MM.1S (cell line): ENCODE measurements around the gene AKR1C3.

Source experiments
- DNase-seq: peaks from one replicate; pipeline ENCODE4 v3.0.0-alpha.2; 2015
- H2AFZ ChIP-seq: fragments of 300-600 bp; sonication (generic); 2 replicates; pipeline ENCODE4 v1.6.0; 2016; ENCODE audit warnings: antibody characterized with exemption, low read length
- H3F3A ChIP-seq: fragments of 300-600 bp; sonication (generic); 2 replicates; pipeline ENCODE4 v1.6.1; 2016; ENCODE audit warnings: mild to moderate bottlenecking, antibody characterized with exemption, low read length, moderate library complexity, mixed read lengths; ENCODE audit not compliant: insufficient read depth
- H3K27ac ChIP-seq: fragments of 300-600 bp; sonication (generic); 2 replicates; pipeline ENCODE4 v1.5.1; 2016; ENCODE audit warnings: mild to moderate bottlenecking, low read length
- H3K27me3 ChIP-seq: fragments of 300-600 bp; sonication (generic); replicated peaks from 2 replicates; pipeline ENCODE4 v1.6.0; 2016; ENCODE audit warnings: low read length; ENCODE audit not compliant: insufficient read depth
- H3K36me3 ChIP-seq: fragments of 300-600 bp; sonication (generic); replicated peaks from 2 replicates; pipeline ENCODE4 v1.6.1; 2016; ENCODE audit warnings: mild to moderate bottlenecking, low read length, mixed read lengths; ENCODE audit not compliant: insufficient read depth
- H3K4me1 ChIP-seq: fragments of 300-600 bp; sonication (generic); 2 replicates; pipeline ENCODE4 v1.6.1; 2016; ENCODE audit warnings: low read length, mixed read lengths
- H3K4me2 ChIP-seq: fragments of 300-600 bp; sonication (generic); 2 replicates; pipeline ENCODE4 v1.6.0; 2016; ENCODE audit warnings: low read depth, low read length
- H3K4me3 ChIP-seq: fragments of 300-600 bp; sonication (generic); 2 replicates; pipeline ENCODE4 v1.5.1; 2016; ENCODE audit warnings: low read length, mixed read lengths
- H3K79me2 ChIP-seq: fragments of 300-600 bp; sonication (generic); 2 replicates; pipeline ENCODE4 v1.6.1; 2016; ENCODE audit warnings: mixed run types, low read length, mixed read lengths
- H3K9ac ChIP-seq: fragments of 300-600 bp; sonication (generic); 2 replicates; pipeline ENCODE4 v1.6.1; 2016; ENCODE audit warnings: low read length, mixed read lengths
- H3K9me2 ChIP-seq: fragments of 300-600 bp; sonication (generic); replicated peaks from 2 replicates; pipeline ENCODE4 v1.6.1; 2016; ENCODE audit warnings: mild to moderate bottlenecking, low read length, mixed read lengths; ENCODE audit not compliant: insufficient read depth
- H3K9me3 ChIP-seq: fragments of 300-600 bp; sonication (generic); replicated peaks from 2 replicates; pipeline ENCODE4 v1.6.1; 2016; ENCODE audit warnings: mild to moderate bottlenecking, low read length, mixed read lengths; ENCODE audit not compliant: insufficient read depth
- H4K20me1 ChIP-seq: fragments of 300-600 bp; sonication (generic); 2 replicates; pipeline ENCODE4 v1.6.1; 2016; ENCODE audit warnings: mild to moderate bottlenecking, low read length, moderate library complexity, mixed read lengths; ENCODE audit not compliant: insufficient read depth
- EZH2 ChIP-seq: fragments of 300-600 bp; sonication (generic); optimal IDR thresholded peaks from 2 replicates; pipeline ENCODE3; 2017; ENCODE audit warnings: low read depth, mild to moderate bottlenecking, antibody characterized with exemption, low read length, mixed read lengths
- EZH2phosphoT487 ChIP-seq: fragments of 300-600 bp; sonication (generic); IDR thresholded peaks from 2 replicates; pipeline ENCODE4 v1.6.1; 2018; ENCODE audit warnings: antibody characterized with exemption, low read length
- TF ChIP-seq, protein P1 (sequence below): fragments of 300-600 bp; sonication (generic); IDR thresholded peaks from 2 replicates; pipeline ENCODE4 v1.5.1; 2016; ENCODE audit warnings: antibody characterized with exemption, low read length, mixed read lengths

AKR1C3 gene

GRCh38 chr10:5078547-5079180 is 15.6 kb upstream of the AKR1C3 start:
- no peaks in the 10 kb centered on the region for H3K4me1 ChIP-seq
- no peak overlapping the region for H2AFZ ChIP-seq
- H3K79me2 ChIP-seq = no peaks in the 10 kb centered on the region
- H3K4me3 ChIP-seq = no peak overlapping the region
- TF ChIP-seq EZH2phosphoT487 (no peak), EZH2 (no peak)
- TF ChIP-seq, protein P1, sequence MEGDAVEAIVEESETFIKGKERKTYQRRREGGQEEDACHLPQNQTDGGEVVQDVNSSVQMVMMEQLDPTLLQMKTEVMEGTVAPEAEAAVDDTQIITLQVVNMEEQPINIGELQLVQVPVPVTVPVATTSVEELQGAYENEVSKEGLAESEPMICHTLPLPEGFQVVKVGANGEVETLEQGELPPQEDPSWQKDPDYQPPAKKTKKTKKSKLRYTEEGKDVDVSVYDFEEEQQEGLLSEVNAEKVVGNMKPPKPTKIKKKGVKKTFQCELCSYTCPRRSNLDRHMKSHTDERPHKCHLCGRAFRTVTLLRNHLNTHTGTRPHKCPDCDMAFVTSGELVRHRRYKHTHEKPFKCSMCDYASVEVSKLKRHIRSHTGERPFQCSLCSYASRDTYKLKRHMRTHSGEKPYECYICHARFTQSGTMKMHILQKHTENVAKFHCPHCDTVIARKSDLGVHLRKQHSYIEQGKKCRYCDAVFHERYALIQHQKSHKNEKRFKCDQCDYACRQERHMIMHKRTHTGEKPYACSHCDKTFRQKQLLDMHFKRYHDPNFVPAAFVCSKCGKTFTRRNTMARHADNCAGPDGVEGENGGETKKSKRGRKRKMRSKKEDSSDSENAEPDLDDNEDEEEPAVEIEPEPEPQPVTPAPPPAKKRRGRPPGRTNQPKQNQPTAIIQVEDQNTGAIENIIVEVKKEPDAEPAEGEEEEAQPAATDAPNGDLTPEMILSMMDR = no peak
- no peaks in the 10 kb centered on the region for H3K9me2 ChIP-seq
- H3K9me3 ChIP-seq = no peaks in the 10 kb centered on the region
- H3K36me3 ChIP-seq = no peaks in the 10 kb centered on the region
- H3K27ac ChIP-seq = no peak overlapping the region
- no peak for DNase-seq
- no peak overlapping the region for H3K9ac ChIP-seq
- H4K20me1 ChIP-seq = no peaks in the 10 kb centered on the region
- H3K4me2 ChIP-seq = no peak overlapping the region
- H3F3A ChIP-seq = no peaks in the 10 kb centered on the region
- H3K27me3 ChIP-seq = no peaks in the 10 kb centered on the region

- H2AFZ ChIP-seq = no peak overlapping the region
- no peak overlapping the region for H3K27ac ChIP-seq
- no peaks in the 10 kb centered on the region for H3K79me2 ChIP-seq
- H3K4me2 ChIP-seq = no peak overlapping the region
- no peaks in the 10 kb centered on the region for H4K20me1 ChIP-seq
- no peaks in the 10 kb centered on the region for H3K4me1 ChIP-seq
- no peak overlapping the region for H3K9ac ChIP-seq
- H3F3A ChIP-seq = no peaks in the 10 kb centered on the region
- H3K36me3 ChIP-seq = no peaks in the 10 kb centered on the region
- no peaks in the 10 kb centered on the region for H3K9me2 ChIP-seq
- H3K9me3 ChIP-seq = no peaks in the 10 kb centered on the region
- no peak for TF ChIP-seq EZH2
- TF ChIP-seq EZH2phosphoT487 = no peak
- TF ChIP-seq, protein P1 = no peak
- no peaks in the 10 kb centered on the region for H3K27me3 ChIP-seq
- no peak for DNase-seq
- H3K4me3 ChIP-seq = no peak overlapping the region
These were observed 14.8 kb upstream of the AKR1C3 start for GRCh38 chr10:5079306-5079830.

DNA sequence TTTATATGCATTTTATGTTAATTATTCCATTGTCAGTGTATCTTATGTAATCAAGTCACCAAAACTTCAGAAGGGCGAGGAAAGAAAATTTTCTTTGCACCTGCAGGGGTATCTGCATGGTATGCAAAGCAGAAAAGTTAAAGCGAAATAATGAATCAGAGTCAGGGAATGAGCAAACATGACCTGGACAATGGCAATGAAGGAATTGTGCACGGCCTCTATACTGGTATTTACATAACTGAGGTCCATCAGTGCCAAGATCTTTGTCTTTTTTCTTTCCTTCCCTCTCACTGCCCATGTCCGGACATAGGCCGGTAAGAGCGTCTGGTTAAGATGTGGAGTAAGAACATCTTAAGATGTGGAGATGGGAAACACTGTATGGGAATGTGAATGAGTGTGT is 14.4 kb upstream of the AKR1C3 start:
- no peaks in the 10 kb centered on the region for H3K27me3 ChIP-seq
- TF ChIP-seq, protein P1 = no peak
- TF ChIP-seq EZH2phosphoT487 = no peak
- no peak for TF ChIP-seq EZH2
- H4K20me1 ChIP-seq = no peaks in the 10 kb centered on the region
- no peaks in the 10 kb centered on the region for H3F3A ChIP-seq
- no peaks in the 10 kb centered on the region for H3K9me3 ChIP-seq
- H3K79me2 ChIP-seq = no peaks in the 10 kb centered on the region
- no peak overlapping the region for H2AFZ ChIP-seq
- no peak for DNase-seq
- no peaks in the 10 kb centered on the region for H3K36me3 ChIP-seq
- H3K4me3 ChIP-seq = no peak overlapping the region
- no peak overlapping the region for H3K4me2 ChIP-seq
- H3K4me1 ChIP-seq = no peaks in the 10 kb centered on the region
- H3K9ac ChIP-seq = no peak overlapping the region
- no peaks in the 10 kb centered on the region for H3K9me2 ChIP-seq
- no peak overlapping the region for H3K27ac ChIP-seq
